Heart left ventricle (tissue), 13 donors: ENCODE data around the gene UBN1.

Experiments
- CTCF ChIP-seq, 12 donors: fragments of 200-600 bp; sonication (generic) in 4 of 12; IDR thresholded peaks; one replicate each; pipeline versions ENCODE4 v1.5.0 to v1.8.0; 2018 to 2022; ENCODE audit warnings: antibody characterized with exemption in 12 of 12, mild to moderate bottlenecking in 5 of 12
- POLR2A ChIP-seq, 2 donors: fragments of 450-650 bp; IDR thresholded peaks; one replicate each; pipeline ENCODE4 v1.6.1; 2017; ENCODE audit warnings: antibody characterized with exemption in 2 of 2, mild to moderate bottlenecking in 2 of 2, moderate library complexity in 2 of 2
- donor health status: ischemic (EF 13 %, LVEDD 7.1; RV severe dilation, severe dysfunction).
- donor health status: DM: no; HTN: yes; CAD: no.
- donor health status: DM: no; HTN: no; CAD: no.
- donor health status: ischemic (EF 25% LVEDD 6.9; RV normal size, moderate dysfunction).
- donor health status: ischemic (EF 25% LVEDD 5.7; RV mildly dilated, moderate dysfunction).
- donor health status: ischemic (EF 35%, LVEDD 5.7; RV mildly dilated, moderate dysfunction).
- donor health status: nonischemic (EF 11% LVEDD 7.7; RV severe dilation, severe dysfunction).
- donor health status: DM: yes; HTN: yes; CAD: no.
- donor health status: PGD.
- donor health status: ischemic (EF 29% LVEDD 5.4; RV normal size, mild dysfunction).
- donor health status: nonischemic (EF 23%, LVEDD 6.1; RV moderate dilation, normal function).

- TF ChIP-seq CTCF (IDR thresholded peaks at IDR 0.05) (no peak), POLR2A (IDR thresholded peaks at IDR 0.05) (no peak)
These were observed 35.5 kb downstream of the UBN1 start for GRCh38 chr16:4882633-4883285.
